HepG2 (cell line): ENCODE data around the gene SSBP4. TPM values are rescaled to one million over a fixed set of nuclear protein-coding genes. Genes with fewer than 3 reads are reported as not detected.

Experiments used
- ARNT2 ChIP-seq: sonication (generic); formaldehyde crosslinking; IDR thresholded peaks from 2 replicates; pipeline ENCODE4 v1.8.0; 2022; ENCODE audit warnings: mild to moderate bottlenecking, low read depth, missing genetic modification reagents, moderate library complexity
- CBX5 ChIP-seq: sonication (generic); formaldehyde crosslinking; IDR thresholded peaks from 2 replicates; pipeline ENCODE4 v1.4.0; 2020; ENCODE audit warnings: missing genetic modification reagents, borderline replicate concordance
- FOXP1 ChIP-seq, 2 experiments: fragments of 450-650 bp in 1 of 2; IDR thresholded peaks; 2 replicates each; pipeline ENCODE4 v1.6.1; 2017 to 2018; ENCODE audit warnings: antibody characterized with exemption in 1 of 2
- HNRNPL ChIP-seq: fragments of 200-400 bp; formaldehyde crosslinking; IDR thresholded peaks from 2 replicates; pipeline ENCODE4 v1.6.1; 2017; ENCODE audit warnings: mild to moderate bottlenecking, low read depth, low read length
- HOXA7 ChIP-seq: sonication (generic); formaldehyde crosslinking; IDR thresholded peaks from 2 replicates; pipeline ENCODE4 v1.8.1; 2022; ENCODE audit warnings: mild to moderate bottlenecking, missing genetic modification reagents, moderate library complexity
- MEIS2 ChIP-seq: sonication (generic); formaldehyde crosslinking; IDR thresholded peaks from 2 replicates; pipeline ENCODE4 v1.9.0; 2021; ENCODE audit warnings: mild to moderate bottlenecking, missing genetic modification reagents
- NAIF1 ChIP-seq: sonication (generic); formaldehyde crosslinking; IDR thresholded peaks from 2 replicates; pipeline ENCODE4 v1.5.0; 2020; ENCODE audit warnings: mild to moderate bottlenecking, missing genetic modification reagents, borderline replicate concordance
- RFX3 ChIP-seq: IDR thresholded peaks from 2 replicates; pipeline ENCODE4 v1.6.1; 2016; ENCODE audit warnings: missing biosample characterization, missing genetic modification reagents
- TCF7 ChIP-seq: sonication (generic); IDR thresholded peaks from 2 replicates; pipeline ENCODE4 v1.6.1; 2016; ENCODE audit warnings: antibody characterized with exemption, low read depth
- YY1 ChIP-seq: IDR thresholded peaks from 2 replicates; pipeline ENCODE4 v1.6.1; 2011; ENCODE audit warnings: low read length, low read depth, moderate library complexity, mild to moderate bottlenecking; ENCODE audit not compliant: insufficient read depth, insufficient replicate concordance
- ZBTB43 ChIP-seq: sonication (generic); formaldehyde crosslinking; conservative IDR thresholded peaks from 2 replicates; pipeline ENCODE4 v1.4.0; 2020; ENCODE audit warnings: missing genetic modification reagents
- ZNF280D ChIP-seq: sonication (generic); formaldehyde crosslinking; IDR thresholded peaks from 2 replicates; pipeline ENCODE4 v1.5.1; 2020; ENCODE audit warnings: mild to moderate bottlenecking, missing genetic modification reagents
- ZNF292 ChIP-seq: sonication (generic); formaldehyde crosslinking; IDR thresholded peaks from 2 replicates; pipeline ENCODE4 v1.8.1; 2022; ENCODE audit warnings: mild to moderate bottlenecking, low read depth, missing genetic modification reagents, borderline replicate concordance
- ZNF34 ChIP-seq: sonication (generic); formaldehyde crosslinking; IDR thresholded peaks from 2 replicates; pipeline ENCODE4 v1.4.0; 2020; ENCODE audit warnings: mild to moderate bottlenecking, missing genetic modification reagents, borderline replicate concordance
- ZNF510 ChIP-seq: sonication (generic); formaldehyde crosslinking; IDR thresholded peaks from 2 replicates; pipeline ENCODE4 v1.4.0; 2020; ENCODE audit warnings: low read depth, mild to moderate bottlenecking, missing genetic modification reagents
- ZNF580 ChIP-seq: IDR thresholded peaks from 2 replicates; pipeline ENCODE4 v1.6.1; 2016; ENCODE audit warnings: low read depth, borderline replicate concordance
- ZNF720 ChIP-seq: sonication (generic); formaldehyde crosslinking; IDR thresholded peaks from 2 replicates; pipeline ENCODE4 v1.4.0; 2020; ENCODE audit warnings: missing genetic modification reagents
- ZNF766 ChIP-seq: sonication (generic); formaldehyde crosslinking; IDR thresholded peaks from 2 replicates; pipeline ENCODE4 v1.5.0; 2020; ENCODE audit warnings: missing genetic modification reagents, borderline replicate concordance
- polyA plus RNA-seq, 8 experiments: library from polyadenylated mRNA; depleted of rRNA in 3 of 8; stranded (reverse) in 7 of 8; unstranded in 1 of 8; fragments of >200 nt; fragmentation: Illumina TruSeq in 4 of 8; extraction: Trizol in 4 of 8; gene quantifications; 2 replicates each; pipeline versions ENCODE4 v1.2.1 to v1.2.3, GENCODE V29; 2011 to 2016; ENCODE audit warnings: low read depth in 4 of 8, missing spikeins in 1 of 8, mixed read lengths in 1 of 8; ENCODE audit not compliant: insufficient read depth in 1 of 8
- total RNA-seq, 5 experiments: library from RNA; depleted of rRNA; stranded (reverse); fragments of >200 nt; fragmentation: Illumina TruSeq; extraction: Trizol; gene quantifications; 2 replicates each; pipeline ENCODE4 v1.2.3, GENCODE V29; 2016; ENCODE audit warnings: low read depth in 1 of 5
- TF ChIP-seq, protein P1 (sequence below): sonication (generic); formaldehyde crosslinking; IDR thresholded peaks from 2 replicates; pipeline ENCODE4 v1.4.0; 2020; ENCODE audit warnings: missing genetic modification reagents

SSBP4 gene
- total and polyA plus RNA-seq, 2 of the 13 experiments (the other 11 are each of a cell fraction or from before 2014, with no cell fraction given): 20.8 to 39.5 TPM

GRCh38 chr19:18388100-18388959 is 30.9 kb upstream of the SSBP4 start (continued):
- TF ChIP-seq ZNF580 (CRISPR knock-in tag) (0 out of 2 replicates have a peak, but pooled peaks have one; percentile 62), NAIF1 (CRISPR knock-in tag) (no peak), ZNF510 (CRISPR knock-in tag) (peak; percentile 83; the same call in 1 of the 2 replicates), ZNF766 (CRISPR knock-in tag) (peak; percentile 79), ARNT2 (CRISPR knock-in tag) (peak; percentile 93), HOXA7 (CRISPR knock-in tag) (peak; percentile 53; the same call in 1 of the 2 replicates), ZNF720 (CRISPR knock-in tag) (no peak), YY1 (peak; percentile 60), MEIS2 (CRISPR knock-in tag) (no peak), ZNF292 (no peak), ZNF34 (0 out of 2 replicates have a peak, but pooled peaks have one; percentile 84), CBX5 (CRISPR knock-in tag) (no peak), TCF7 (no peak), HNRNPL (peak; percentile 80), RFX3 (no peak), FOXP1 (IDR thresholded peaks at IDR 0.05) (no peak), FOXP1 (CRISPR knock-in tag; IDR thresholded peaks at IDR 0.05) (no peak), ZNF280D (CRISPR knock-in tag) (peak; percentile 36; the same call in 1 of the 2 replicates), ZBTB43 (peak; percentile 57; the same call in 1 of the 2 replicates)
- TF ChIP-seq, protein P1, sequence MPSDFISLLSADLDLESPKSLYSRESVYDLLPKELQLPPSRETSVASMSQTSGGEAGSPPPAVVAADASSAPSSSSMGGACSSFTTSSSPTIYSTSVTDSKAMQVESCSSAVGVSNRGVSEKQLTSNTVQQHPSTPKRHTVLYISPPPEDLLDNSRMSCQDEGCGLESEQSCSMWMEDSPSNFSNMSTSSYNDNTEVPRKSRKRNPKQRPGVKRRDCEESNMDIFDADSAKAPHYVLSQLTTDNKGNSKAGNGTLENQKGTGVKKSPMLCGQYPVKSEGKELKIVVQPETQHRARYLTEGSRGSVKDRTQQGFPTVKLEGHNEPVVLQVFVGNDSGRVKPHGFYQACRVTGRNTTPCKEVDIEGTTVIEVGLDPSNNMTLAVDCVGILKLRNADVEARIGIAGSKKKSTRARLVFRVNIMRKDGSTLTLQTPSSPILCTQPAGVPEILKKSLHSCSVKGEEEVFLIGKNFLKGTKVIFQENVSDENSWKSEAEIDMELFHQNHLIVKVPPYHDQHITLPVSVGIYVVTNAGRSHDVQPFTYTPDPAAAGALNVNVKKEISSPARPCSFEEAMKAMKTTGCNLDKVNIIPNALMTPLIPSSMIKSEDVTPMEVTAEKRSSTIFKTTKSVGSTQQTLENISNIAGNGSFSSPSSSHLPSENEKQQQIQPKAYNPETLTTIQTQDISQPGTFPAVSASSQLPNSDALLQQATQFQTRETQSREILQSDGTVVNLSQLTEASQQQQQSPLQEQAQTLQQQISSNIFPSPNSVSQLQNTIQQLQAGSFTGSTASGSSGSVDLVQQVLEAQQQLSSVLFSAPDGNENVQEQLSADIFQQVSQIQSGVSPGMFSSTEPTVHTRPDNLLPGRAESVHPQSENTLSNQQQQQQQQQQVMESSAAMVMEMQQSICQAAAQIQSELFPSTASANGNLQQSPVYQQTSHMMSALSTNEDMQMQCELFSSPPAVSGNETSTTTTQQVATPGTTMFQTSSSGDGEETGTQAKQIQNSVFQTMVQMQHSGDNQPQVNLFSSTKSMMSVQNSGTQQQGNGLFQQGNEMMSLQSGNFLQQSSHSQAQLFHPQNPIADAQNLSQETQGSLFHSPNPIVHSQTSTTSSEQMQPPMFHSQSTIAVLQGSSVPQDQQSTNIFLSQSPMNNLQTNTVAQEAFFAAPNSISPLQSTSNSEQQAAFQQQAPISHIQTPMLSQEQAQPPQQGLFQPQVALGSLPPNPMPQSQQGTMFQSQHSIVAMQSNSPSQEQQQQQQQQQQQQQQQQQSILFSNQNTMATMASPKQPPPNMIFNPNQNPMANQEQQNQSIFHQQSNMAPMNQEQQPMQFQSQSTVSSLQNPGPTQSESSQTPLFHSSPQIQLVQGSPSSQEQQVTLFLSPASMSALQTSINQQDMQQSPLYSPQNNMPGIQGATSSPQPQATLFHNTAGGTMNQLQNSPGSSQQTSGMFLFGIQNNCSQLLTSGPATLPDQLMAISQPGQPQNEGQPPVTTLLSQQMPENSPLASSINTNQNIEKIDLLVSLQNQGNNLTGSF (CRISPR knock-in tag): peak; percentile 94
